ENCODE measurements around the gene ZNF133. TPM values are rescaled to one million over a fixed set of nuclear protein-coding genes. Genes with fewer than 3 reads are reported as not detected.

The ZNF133 gene
- total and polyA plus RNA-seq, 2 donors (not counting 3 experiments of a cell fraction or from before 2014, with no cell fraction given): 11.1 to 13.8 TPM

- BruUV-seq (replicated peaks): no TSS peak
- Histone ChIP-seq H3K9me1 (replicated peaks; ENCODE audit: control insufficient read depth, extremely low read depth, insufficient read depth, low read length) (no peaks in the 10 kb centered on the region), H3K27ac (ENCODE audit: insufficient read depth, low read depth, low read length) (no peak overlapping the region), H2AFZ (ENCODE audit: low read depth, low read length) (no peak overlapping the region), H3K27me3 (ENCODE audit: control insufficient read depth in 2 of 2, insufficient read depth in 2 of 2, low read length in 2 of 2) (no peaks in the 10 kb centered on the region), H3K36me3 (ENCODE audit: control insufficient read depth in 2 of 2, extremely low read depth in 1 of 2, insufficient read depth in 2 of 2, low read length in 2 of 2) (no peaks in the 10 kb centered on the region), H3K9me3 (replicated peaks; ENCODE audit: control insufficient read depth, insufficient read depth, low read length) (no peaks in the 10 kb centered on the region), H3K9ac (replicated peaks; ENCODE audit: extremely low read depth, insufficient read depth, low read length) (no peak overlapping the region), H3K4me2 (ENCODE audit: insufficient read depth, low read length) (no peak overlapping the region), H3K4me1 (ENCODE audit: control insufficient read depth, extremely low read depth, insufficient read depth, low read length) (no peaks in the 10 kb centered on the region), H4K20me1 (replicated peaks; ENCODE audit: control insufficient read depth, extremely low read depth, insufficient read depth, low read length) (no peaks in the 10 kb centered on the region), H3K79me2 (ENCODE audit: control insufficient read depth, insufficient read depth, low read length) (no peaks in the 10 kb centered on the region), H3K4me3 (replicated peaks in 1 of 3; ENCODE audit: insufficient read depth in 1 of 3, low read depth in 1 of 3, low read length in 3 of 3) (no peak overlapping the region)
- ChIA-PET CTCF (no interaction called here), POLR2A (no interaction called here)
- intact Hi-C loops (cut with micrococcal nuclease): no loop called here
- no peak for TF ChIP-seq FOS (IDR thresholded peaks at IDR 0.05; ENCODE audit: borderline replicate concordance, insufficient read depth, low read length)
- no peak for FAIRE-seq
- DNase-seq (ENCODE audit: low read depth, low spot score): no peak
- dilution Hi-C loops (cut with MboI; ENCODE audit: extremely low pct_ligation_motif_present, low sequenced_read_pairs): no loop called here
These were observed 22.9 kb upstream of the ZNF133 start for GRCh38 chr20:18265441-18265840.

- intact Hi-C loops (cut with micrococcal nuclease): no loop called here
- no TSS peak for BruUV-seq (replicated peaks)
- POLR2A ChIA-PET: no interaction called here
These were observed 22.0 kb upstream of the ZNF133 start for GRCh38 chr20:18266282-18266681.

More at GRCh38 chr20:18266282-18266681, 22.0 kb upstream of the ZNF133 start:
- CTCF ChIA-PET: no interaction called here
- FAIRE-seq (no peak), DNase-seq (ENCODE audit: low read depth, low spot score) (no peak)
- H3K79me2 ChIP-seq (ENCODE audit: control insufficient read depth, insufficient read depth, low read length): no peaks in the 10 kb centered on the region
- dilution Hi-C loops (cut with MboI; ENCODE audit: extremely low pct_ligation_motif_present, low sequenced_read_pairs): no loop called here
- H3K9me3 ChIP-seq (replicated peaks; ENCODE audit: control insufficient read depth, insufficient read depth, low read length): no peaks in the 10 kb centered on the region
- no peak overlapping the region for H2AFZ ChIP-seq (ENCODE audit: low read depth, low read length)
- no peak overlapping the region for H3K27ac ChIP-seq (ENCODE audit: insufficient read depth, low read depth, low read length)
- no peaks in the 10 kb centered on the region for H4K20me1 ChIP-seq (replicated peaks; ENCODE audit: control insufficient read depth, extremely low read depth, insufficient read depth, low read length)
- no peak for TF ChIP-seq CTCF (IDR thresholded peaks at IDR 0.05; ENCODE audit: extremely low read depth in 1 of 2, insufficient read depth in 1 of 2, low read depth in 1 of 2, low read length in 2 of 2)
- TF ChIP-seq POLR2AphosphoS5 (IDR thresholded peaks at IDR 0.05; ENCODE audit: insufficient read depth, low read depth, low read length): no peak
- TF ChIP-seq, protein P1, sequence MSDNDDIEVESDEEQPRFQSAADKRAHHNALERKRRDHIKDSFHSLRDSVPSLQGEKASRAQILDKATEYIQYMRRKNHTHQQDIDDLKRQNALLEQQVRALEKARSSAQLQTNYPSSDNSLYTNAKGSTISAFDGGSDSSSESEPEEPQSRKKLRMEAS (IDR thresholded peaks at IDR 0.05; ENCODE audit: insufficient read depth, insufficient read length): no peak
- TF ChIP-seq FOS (IDR thresholded peaks at IDR 0.05; ENCODE audit: borderline replicate concordance, insufficient read depth, low read length): no peak
- no peak for TF ChIP-seq POLR2A (IDR thresholded peaks at IDR 0.05; ENCODE audit: low read depth, low read length)
- no peak for TF ChIP-seq JUN (IDR thresholded peaks at IDR 0.05; ENCODE audit: borderline replicate concordance, insufficient read depth, insufficient read length, low read depth)
- TF ChIP-seq GATA2 (IDR thresholded peaks at IDR 0.05; ENCODE audit: insufficient read depth, insufficient read length, low read depth, low read length): no peak
- no peaks in the 10 kb centered on the region for H3K36me3 ChIP-seq (ENCODE audit: control insufficient read depth in 2 of 2, extremely low read depth in 1 of 2, insufficient read depth in 2 of 2, low read length in 2 of 2)
- H3K27me3 ChIP-seq (ENCODE audit: control insufficient read depth in 2 of 2, insufficient read depth in 2 of 2, low read length in 2 of 2): peaks cover 2% of the 10 kb centered on the region in 2 experiments
- H3K9me1 ChIP-seq (replicated peaks; ENCODE audit: control insufficient read depth, extremely low read depth, insufficient read depth, low read length): no peaks in the 10 kb centered on the region
- H3K9ac ChIP-seq (replicated peaks; ENCODE audit: extremely low read depth, insufficient read depth, low read length): no peak overlapping the region
- no peaks in the 10 kb centered on the region for H3K4me1 ChIP-seq (ENCODE audit: control insufficient read depth, extremely low read depth, insufficient read depth, low read length)
- no peak overlapping the region for H3K4me2 ChIP-seq (ENCODE audit: insufficient read depth, low read length)
- no peak overlapping the region for H3K4me3 ChIP-seq (replicated peaks in 1 of 3; ENCODE audit: insufficient read depth in 1 of 3, low read depth in 1 of 3, low read length in 3 of 3)

Data from endothelial cell of umbilical vein (primary cell).